Activated CD4-positive, alpha-beta T cell treated with anti-CD3 and anti-CD28 coated beads, Interleukin-2, amount 10 ng/mL, durations not matched to agents 24 days and 14 days (primary cell): ENCODE data around the gene ZNF226. TPM values are rescaled to one million over a fixed set of nuclear protein-coding genes. Genes with fewer than 3 reads are reported as not detected.
A peak's percentile ranks its signal among the peaks of the same experiment; 100 is the strongest.
"Not testable (repeated sequence)": the region's sequence is repeated elsewhere in the genome, so short reads cannot be mapped to it uniquely, and the experiment has no call there.

Experiments
- DNase-seq: peaks from one replicate; pipeline ENCODE4 v3.0.0; 2022
- H3K27ac Mint-ChIP-seq: one replicate; pipeline ENCODE4 v1.8.0; 2022; ENCODE audit warnings: mild to moderate bottlenecking, mixed read lengths
- H3K27me3 Mint-ChIP-seq: one replicate; pipeline ENCODE4 v1.8.0; 2022; ENCODE audit warnings: mixed read lengths
- H3K36me3 Mint-ChIP-seq: one replicate; pipeline ENCODE4 v1.8.0; 2022; ENCODE audit warnings: low read depth, mild to moderate bottlenecking, mixed read lengths
- H3K4me1 Mint-ChIP-seq: one replicate; pipeline ENCODE4 v1.8.0; 2021; ENCODE audit warnings: mixed read lengths
- H3K4me3 Mint-ChIP-seq: one replicate; pipeline ENCODE4 v1.8.0; 2022; ENCODE audit warnings: mild to moderate bottlenecking, moderate library complexity, mixed read lengths
- H3K9me3 Mint-ChIP-seq: one replicate; pipeline ENCODE4 v1.8.0; 2021; ENCODE audit warnings: mixed read lengths
- intact Hi-C: fragments of 100-400 bp; cut with micrococcal nuclease; formaldehyde crosslinking; loops from one replicate; pipeline ENCODE4 v1.15.1; 2023
- total RNA-seq: library from RNA; stranded (reverse); gene quantifications from 2 replicates; pipeline ENCODE4 v1.2.3, GENCODE V29; 2022

ZNF226 gene
- 10.4 and 12.3 TPM in 2 replicates for total RNA-seq

DNA sequence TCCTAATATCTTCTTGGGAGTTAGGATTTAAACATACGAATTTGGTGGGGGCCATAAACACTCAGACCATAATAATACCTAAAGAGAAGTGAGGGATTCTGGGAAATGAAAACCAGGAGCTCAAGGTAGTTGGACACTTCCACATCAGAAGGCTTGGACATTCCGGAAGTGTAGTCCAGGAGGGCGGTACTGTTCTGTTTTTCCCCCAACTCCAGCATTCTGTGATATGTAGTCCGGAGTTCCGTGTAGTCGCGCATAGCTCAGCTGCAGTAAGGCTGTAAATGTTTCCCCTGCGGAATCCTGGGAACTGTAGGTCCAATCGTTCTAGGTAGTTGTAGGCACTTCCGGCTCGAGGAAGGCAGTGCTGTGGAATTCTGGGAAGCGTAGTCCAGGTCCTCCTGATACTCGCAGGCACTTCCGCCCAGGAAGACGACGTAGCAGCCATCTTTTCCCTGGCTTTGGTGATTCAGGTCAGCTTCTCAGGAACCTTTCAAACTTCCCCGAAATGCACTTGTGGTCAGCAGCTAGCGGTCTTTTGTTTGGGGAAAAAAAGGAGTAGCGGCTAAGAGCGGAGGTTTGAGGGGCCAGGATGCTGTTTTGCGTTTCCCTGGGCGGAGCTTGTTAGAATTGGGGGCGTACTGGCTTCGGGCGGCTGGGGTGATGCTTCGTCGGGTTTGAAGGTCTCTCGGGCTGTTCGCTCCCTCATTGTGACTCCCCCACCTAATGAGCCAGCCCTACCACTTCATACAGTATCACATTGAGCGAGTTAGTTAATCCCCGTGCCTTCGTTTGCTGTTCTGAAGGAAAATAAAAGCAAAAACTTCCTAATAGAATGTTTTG is at the start of gene ZNF226:
Gene ZNF226 (plus strand): TSS at position 428 of the 840 bp plus-strand sequence. CDS start 4,981 bp downstream, outside the sequence.
- H3K9me3 Mint-ChIP-seq, result peaks cover 31% of the 10 kb centered on the region
- peak; percentile 93 for DNase-seq
- intact Hi-C loops, result loop anchor here (1.0 to 5.0 kb wide), 8 partner anchors 24 to 162 kb away; partner anchors contain the start of genes ZNF222, ZNF224, ZNF225 and ZNF227
- no peaks in the 10 kb centered on the region for H3K27me3 Mint-ChIP-seq
- peak within 1 kb of the TSS; percentile 96 for H3K27ac Mint-ChIP-seq
- peaks cover 45% of the 10 kb centered on the region for H3K36me3 Mint-ChIP-seq
- H3K4me1 Mint-ChIP-seq, result peaks cover 26% of the 10 kb centered on the region
- H3K4me3 Mint-ChIP-seq, result peak within 1 kb of the TSS; percentile 98

GRCh38 chr19:44121162-44121561 is 43.7 kb upstream of the ZNF226 start:
- Mint-ChIP-seq H3K36me3 (peaks cover 85% of the 10 kb centered on the region), H3K9me3 (peaks cover 50% of the 10 kb centered on the region)
- H3K27ac Mint-ChIP-seq, H3K4me3 Mint-ChIP-seq, H3K4me1 Mint-ChIP-seq, H3K27me3 Mint-ChIP-seq, intact Hi-C loops, DNase-seq: not testable (repeated sequence)

DNA sequence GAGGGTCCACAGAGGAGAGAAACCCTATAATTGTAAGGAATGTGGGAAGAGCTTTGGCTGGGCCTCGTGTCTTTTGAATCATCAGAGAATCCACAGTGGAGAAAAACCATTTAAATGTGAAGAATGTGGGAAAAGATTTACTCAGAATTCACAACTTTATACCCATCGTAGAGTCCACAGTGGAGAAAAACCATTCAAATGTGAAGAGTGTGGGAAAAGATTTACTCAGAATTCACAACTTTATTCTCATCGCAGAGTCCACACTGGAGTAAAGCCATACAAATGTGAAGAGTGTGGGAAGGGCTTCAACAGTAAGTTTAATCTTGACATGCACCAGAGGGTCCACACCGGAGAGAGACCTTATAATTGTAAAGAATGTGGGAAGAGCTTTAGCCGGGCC is 32.9 kb upstream of the ZNF226 start:
- H3K36me3 Mint-ChIP-seq, result peaks cover 36% of the 10 kb centered on the region
- intact Hi-C loops, result no loop called here
- H3K27me3 Mint-ChIP-seq, result no peaks in the 10 kb centered on the region
- H3K4me3 Mint-ChIP-seq, result no peak overlapping the region
- H3K9me3 Mint-ChIP-seq, result peaks cover 22% of the 10 kb centered on the region
- H3K27ac Mint-ChIP-seq, result no peak overlapping the region
- H3K4me1 Mint-ChIP-seq, result no peaks in the 10 kb centered on the region
- DNase-seq, result no peak

GRCh38 chr19:44141191-44142058 is 23.5 kb upstream of the ZNF226 start, which contains the start of gene ZNF234:
ZNF234 (plus strand) TSS chr19:44141554; CDS start chr19:44144633, 3,079 bp downstream.
- Mint-ChIP-seq H3K4me1 (peaks cover 15% of the 10 kb centered on the region), H3K4me3 (peak within 1 kb of the TSS; percentile 92), H3K36me3 (peaks cover 33% of the 10 kb centered on the region), H3K27ac (peak within 1 kb of the TSS; percentile 94), H3K9me3 (peaks cover 36% of the 10 kb centered on the region), H3K27me3 (no peaks in the 10 kb centered on the region)
- peak; percentile 90 for DNase-seq
- intact Hi-C loops, result loop anchor here (1.0 kb wide), 2 partner anchors 23 to 28 kb away; partner anchors contain the start of gene ZNF225

GRCh38 chr19:44142059-44142433 is 22.9 kb upstream of the ZNF226 start:
- Mint-ChIP-seq H3K9me3 (peaks cover 32% of the 10 kb centered on the region), H3K27ac (peak overlapping the region; percentile 94), H3K4me1 (peaks cover 15% of the 10 kb centered on the region), H3K4me3 (peak overlapping the region; percentile 92), H3K27me3 (no peaks in the 10 kb centered on the region), H3K36me3 (peaks cover 35% of the 10 kb centered on the region)
- intact Hi-C loops, result no loop called here
- peak; percentile 69 for DNase-seq

GRCh38 chr19:44149776-44150175 is 15.1 kb upstream of the ZNF226 start:
- no peak for DNase-seq
- intact Hi-C loops, result no loop called here
- Mint-ChIP-seq H3K27me3 (no peaks in the 10 kb centered on the region), H3K9me3 (peaks cover 35% of the 10 kb centered on the region), H3K36me3 (peaks cover 83% of the 10 kb centered on the region), H3K4me1 (no peaks in the 10 kb centered on the region), H3K27ac (no peak overlapping the region), H3K4me3 (no peak overlapping the region)

DNA sequence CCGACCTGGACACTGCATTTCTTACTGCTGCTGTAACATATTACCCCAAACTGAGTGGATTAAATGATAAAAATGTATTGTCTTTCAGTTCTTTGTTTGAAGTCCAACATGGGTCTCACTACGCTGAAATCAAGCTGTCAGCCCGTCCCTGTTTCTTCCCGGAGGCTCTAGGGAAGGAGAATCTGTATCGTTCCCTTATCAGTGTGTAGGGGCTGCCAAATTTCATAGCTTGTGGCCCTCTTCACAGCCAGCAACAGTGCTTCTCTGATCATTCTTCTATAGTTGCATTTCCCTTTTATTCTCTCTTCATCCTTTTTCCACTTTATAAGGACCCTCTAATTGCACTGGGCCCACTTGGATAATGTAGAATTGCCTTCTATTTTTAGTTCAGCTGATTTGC is 13.4 kb upstream of the ZNF226 start:
- intact Hi-C loops, result no loop called here
- H3K27me3 Mint-ChIP-seq, result no peaks in the 10 kb centered on the region
- DNase-seq, result no peak
- H3K4me1 Mint-ChIP-seq, result no peaks in the 10 kb centered on the region
- H3K36me3 Mint-ChIP-seq, result peaks cover 78% of the 10 kb centered on the region
- H3K27ac Mint-ChIP-seq, result no peak overlapping the region
- H3K4me3 Mint-ChIP-seq, result no peak overlapping the region
- peaks cover 32% of the 10 kb centered on the region for H3K9me3 Mint-ChIP-seq

DNA sequence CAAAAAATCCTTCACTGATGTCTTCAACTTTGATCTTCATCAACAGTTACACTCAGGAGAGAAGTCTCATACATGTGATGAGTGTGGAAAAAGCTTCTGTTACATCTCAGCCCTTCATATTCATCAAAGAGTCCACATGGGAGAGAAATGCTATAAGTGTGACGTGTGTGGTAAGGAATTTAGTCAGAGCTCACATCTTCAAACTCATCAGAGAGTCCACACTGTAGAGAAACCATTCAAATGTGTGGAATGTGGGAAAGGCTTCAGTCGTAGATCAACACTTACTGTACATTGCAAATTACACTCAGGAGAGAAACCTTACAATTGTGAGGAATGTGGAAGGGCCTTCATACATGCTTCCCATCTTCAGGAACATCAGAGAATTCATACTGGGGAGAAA is 8.4 kb upstream of the ZNF226 start:
- Mint-ChIP-seq H3K9me3 (peaks cover 39% of the 10 kb centered on the region), H3K4me1 (no peaks in the 10 kb centered on the region), H3K27ac (no peak overlapping the region), H3K4me3 (no peak overlapping the region), H3K36me3 (peaks cover 62% of the 10 kb centered on the region), H3K27me3 (no peaks in the 10 kb centered on the region)
- no peak for DNase-seq
- intact Hi-C loops, result no loop called here

DNA sequence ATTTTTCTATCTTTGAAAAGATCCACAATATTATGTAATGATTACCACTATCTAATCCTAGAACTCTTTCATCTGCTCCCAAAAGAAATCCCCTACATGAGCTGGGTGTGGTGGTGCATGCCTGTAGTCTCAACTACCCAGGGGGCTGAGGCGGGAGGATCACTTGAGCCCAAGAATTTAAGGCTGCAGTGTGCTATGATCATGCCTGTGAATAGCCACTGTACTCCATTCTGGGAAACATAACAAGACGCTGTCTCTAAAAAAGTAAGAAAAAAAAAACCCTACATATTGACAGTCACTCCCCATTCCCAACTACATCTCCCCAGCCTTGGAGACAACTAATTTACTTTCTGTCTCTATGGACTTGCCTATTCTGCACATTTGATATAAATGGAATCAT is 1.1 kb upstream of the ZNF226 start:
- no peak for DNase-seq
- peaks cover 39% of the 10 kb centered on the region for H3K36me3 Mint-ChIP-seq
- no peak overlapping the region for H3K27ac Mint-ChIP-seq
- peaks cover 33% of the 10 kb centered on the region for H3K9me3 Mint-ChIP-seq
- intact Hi-C loops, result loop anchor here (1.0 to 2.0 kb wide), 3 partner anchors 22 to 161 kb away; partner anchors contain the start of genes ZNF230, ZNF234 and ZNF235
- no peaks in the 10 kb centered on the region for H3K27me3 Mint-ChIP-seq
- peaks cover 26% of the 10 kb centered on the region for H3K4me1 Mint-ChIP-seq
- no peak overlapping the region for H3K4me3 Mint-ChIP-seq

GRCh38 chr19:44164327-44164672 is 600 bp upstream of the ZNF226 start:
- Mint-ChIP-seq H3K27ac (peak overlapping the region; percentile 96), H3K4me3 (peak overlapping the region; percentile 98), H3K27me3 (no peaks in the 10 kb centered on the region), H3K4me1 (peaks cover 26% of the 10 kb centered on the region), H3K9me3 (peaks cover 31% of the 10 kb centered on the region), H3K36me3 (peaks cover 41% of the 10 kb centered on the region)
- no peak for DNase-seq
- intact Hi-C loops, result loop anchor here (1.0 to 2.0 kb wide), 3 partner anchors 23 to 161 kb away; partner anchors contain the start of genes ZNF230, ZNF234 and ZNF235

GRCh38 chr19:44170660-44171059 is 5.8 kb downstream of the ZNF226 start:
- H3K4me3 Mint-ChIP-seq, intact Hi-C loops, H3K27me3 Mint-ChIP-seq, H3K27ac Mint-ChIP-seq, DNase-seq: not testable (repeated sequence)
- Mint-ChIP-seq H3K9me3 (peaks cover 36% of the 10 kb centered on the region), H3K4me1 (peaks cover 13% of the 10 kb centered on the region), H3K36me3 (peaks cover 88% of the 10 kb centered on the region)

- Mint-ChIP-seq H3K4me1 (no peaks in the 10 kb centered on the region), H3K36me3 (peaks cover 67% of the 10 kb centered on the region), H3K27me3 (no peaks in the 10 kb centered on the region), H3K27ac (no peak overlapping the region), H3K9me3 (peaks cover 54% of the 10 kb centered on the region), H3K4me3 (no peak overlapping the region)
- intact Hi-C loops, result no loop called here
- DNase-seq, result peak; percentile 18
Observed at GRCh38 chr19:44176590-44176989, 11.7 kb downstream of the ZNF226 start.

DNA sequence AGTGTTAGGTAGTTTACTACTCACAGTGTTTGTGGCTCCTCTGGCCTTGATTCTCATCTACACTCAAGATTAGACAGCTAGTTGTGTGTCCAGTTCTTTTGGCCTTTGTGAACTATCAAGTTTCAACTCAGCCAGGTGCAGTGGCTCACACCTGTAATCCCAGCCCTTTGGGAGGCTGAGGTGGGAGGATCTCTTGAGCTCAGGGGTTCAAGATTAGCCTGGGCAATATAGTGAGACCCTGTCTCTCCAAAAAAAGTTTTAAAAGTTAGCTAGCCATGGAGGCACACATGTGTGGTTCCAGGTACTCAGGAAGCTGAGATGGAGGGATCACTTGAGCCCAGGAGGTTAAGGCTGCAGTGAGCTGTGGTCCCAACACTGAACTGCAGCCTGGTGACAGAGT is 16.1 kb downstream of the ZNF226 start:
- Mint-ChIP-seq H3K9me3 (peaks cover 40% of the 10 kb centered on the region), H3K4me1 (no peaks in the 10 kb centered on the region), H3K27me3 (no peaks in the 10 kb centered on the region), H3K36me3 (peaks cover 24% of the 10 kb centered on the region), H3K4me3 (no peak overlapping the region), H3K27ac (no peak overlapping the region)
- no peak for DNase-seq
- intact Hi-C loops, result no loop called here

DNA sequence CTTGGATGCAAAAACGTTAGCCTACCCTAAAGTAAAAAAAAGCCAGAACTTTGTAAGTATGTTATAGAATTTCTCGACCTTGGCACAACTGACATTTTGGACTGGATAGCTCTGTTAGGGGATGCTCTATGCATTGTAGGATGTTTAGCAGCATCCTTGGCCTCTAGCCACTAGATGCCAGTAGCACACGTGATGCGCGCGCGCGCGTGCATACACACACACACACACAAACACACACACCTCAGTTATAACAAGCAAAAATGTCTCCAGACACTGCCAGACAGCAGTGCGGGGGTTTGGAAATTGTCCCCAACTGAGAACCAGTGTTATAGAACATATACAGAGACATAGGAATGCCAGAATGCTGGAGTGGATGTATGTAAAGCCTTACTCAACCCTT is 17.2 kb downstream of the ZNF226 start:
- intact Hi-C loops, result no loop called here
- Mint-ChIP-seq H3K27me3 (no peaks in the 10 kb centered on the region), H3K4me1 (no peaks in the 10 kb centered on the region), H3K4me3 (no peak overlapping the region), H3K27ac (no peak overlapping the region), H3K9me3 (peaks cover 35% of the 10 kb centered on the region), H3K36me3 (peaks cover 12% of the 10 kb centered on the region)
- no peak for DNase-seq
